ENCODE data around the gene TAF11L6.
"Not testable (repeated sequence)": the region's sequence is repeated elsewhere in the genome, so short reads cannot be mapped to it uniquely, and the experiment has no call there.

Gene TAF11L6

DNA sequence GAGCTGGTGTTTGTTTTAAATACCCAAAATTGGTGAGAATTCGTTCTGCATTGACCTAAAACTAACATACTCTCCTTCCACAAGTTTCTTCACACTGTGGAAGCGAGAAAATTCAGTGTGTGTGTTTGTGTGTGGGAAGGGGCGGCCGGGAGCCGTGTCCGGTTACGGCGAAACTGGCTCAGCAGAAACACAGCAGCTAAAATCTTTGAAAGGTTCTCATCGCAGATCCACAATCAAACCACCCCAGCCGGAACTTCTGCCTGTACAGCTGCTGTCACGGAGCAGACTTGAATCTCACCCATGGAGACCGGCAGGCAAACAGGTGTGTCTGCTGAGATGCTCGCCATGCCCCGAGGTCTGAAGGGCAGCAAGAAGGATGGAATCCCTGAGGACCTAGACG is at the start of gene TAF11L6:
TSS of gene TAF11L6 (plus strand) at position 301 of the 400 bp plus-strand sequence.
- not testable (repeated sequence) for DNase-seq (ENCODE audit: low read depth in 2 of 2)

DNA sequence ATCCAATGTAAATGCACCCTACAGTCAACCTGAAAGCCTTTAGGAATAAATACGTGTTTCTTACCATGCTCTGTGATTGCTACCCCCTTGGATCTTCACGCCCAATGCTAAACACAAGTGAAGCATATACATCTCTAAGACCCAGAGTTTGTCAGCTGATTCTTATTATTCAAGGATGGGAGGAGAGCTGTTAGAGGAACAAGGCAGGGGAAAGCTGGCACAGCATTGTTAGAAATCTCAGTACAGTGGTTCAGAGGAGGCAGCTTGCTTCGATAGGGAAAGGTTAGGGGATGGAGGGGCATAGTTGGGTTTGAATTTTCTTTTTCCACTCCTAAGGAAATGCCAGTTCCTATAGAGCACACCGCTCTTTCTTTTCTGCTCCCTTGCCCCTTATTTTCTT is 47.1 kb upstream of the TAF11L6 start:
- DNase-seq (ENCODE audit: low read depth in 2 of 2): no peak

GRCh38 chr5:17482790-17483189 is 45.7 kb upstream of the TAF11L6 start:
- DNase-seq (ENCODE audit: low read depth in 2 of 2): no peak

GRCh38 chr5:17486464-17487173 is 41.9 kb upstream of the TAF11L6 start:
- not testable (repeated sequence) for DNase-seq (ENCODE audit: low read depth in 2 of 2)

GRCh38 chr5:17487174-17487512 is 41.3 kb upstream of the TAF11L6 start:
- no peak for DNase-seq (ENCODE audit: low read depth in 2 of 2)

DNA sequence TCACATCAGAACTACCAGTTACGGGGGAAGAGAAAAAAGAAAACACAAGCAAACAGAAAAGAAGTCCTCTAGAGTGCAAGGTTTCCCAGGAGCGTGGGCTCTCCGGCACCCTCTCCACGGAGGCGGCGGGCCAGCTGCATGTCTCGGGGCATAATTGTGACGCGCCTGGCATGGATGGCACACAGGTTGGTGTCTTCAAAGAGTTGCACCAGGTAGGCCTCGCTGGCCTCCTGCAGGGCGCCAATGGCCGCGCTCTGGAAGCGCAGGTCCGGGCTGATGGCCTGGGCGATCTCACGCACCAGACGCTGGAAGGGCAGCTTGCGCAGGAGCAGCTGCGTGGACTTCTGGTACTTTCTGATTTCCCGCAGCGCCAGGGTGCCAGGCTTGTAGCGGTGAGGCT is 37.2 kb upstream of the TAF11L6 start:
- DNase-seq (ENCODE audit: low read depth in 2 of 2): not testable (repeated sequence)

DNA sequence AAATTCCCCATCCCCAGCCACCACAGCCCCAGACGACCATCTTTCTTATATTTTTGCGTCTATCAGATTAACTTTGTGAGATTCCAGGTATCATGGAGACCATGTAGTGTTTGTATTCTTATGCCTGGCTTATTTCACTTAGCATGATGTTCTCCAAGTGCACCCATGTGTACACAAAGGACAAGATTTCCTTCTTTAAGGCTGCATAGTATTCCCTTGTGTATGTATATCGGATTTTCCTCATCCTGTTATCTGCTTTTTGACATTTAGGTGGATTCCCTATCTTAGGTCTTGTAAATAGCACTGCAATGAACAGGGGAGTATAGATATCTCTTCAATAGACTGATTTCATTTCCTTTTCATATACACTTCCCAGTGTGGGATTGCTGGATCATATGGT is 35.7 kb upstream of the TAF11L6 start:
- no peak for DNase-seq (ENCODE audit: low read depth in 2 of 2)

GRCh38 chr5:17497446-17497845 is 31.0 kb upstream of the TAF11L6 start:
- DNase-seq (ENCODE audit: low read depth in 2 of 2): no peak

DNA sequence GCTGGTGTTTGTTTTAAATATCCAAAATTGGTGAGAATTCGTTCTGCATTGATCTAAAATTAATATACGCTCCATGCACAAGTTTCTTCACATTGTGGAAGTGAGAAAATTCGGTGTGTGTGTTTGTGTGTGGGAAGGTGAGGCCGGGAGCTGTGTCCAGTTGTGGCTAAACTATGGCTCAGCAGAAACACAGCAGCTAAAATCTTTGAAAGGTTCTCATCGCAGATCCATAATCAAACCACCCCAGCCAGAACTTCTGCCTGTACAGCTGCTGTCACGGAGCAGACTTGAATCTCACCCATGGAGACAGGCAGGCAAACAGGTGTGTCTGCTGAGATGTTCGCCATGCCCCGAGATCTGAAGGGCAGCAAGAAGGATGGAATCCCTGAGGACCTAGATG is 30.5 kb upstream of the TAF11L6 start, which contains the start of gene TAF11L2:
TSS of gene TAF11L2 (plus strand) at position 301 of the 400 bp plus-strand sequence.
- not testable (repeated sequence) for DNase-seq (ENCODE audit: low read depth in 2 of 2)

- DNase-seq (ENCODE audit: low read depth in 2 of 2): no peak
Measured at GRCh38 chr5:17511775-17512325, 16.6 kb upstream of the TAF11L6 start.

GRCh38 chr5:17517526-17517925 is 10.9 kb upstream of the TAF11L6 start:
- not testable (repeated sequence) for DNase-seq (ENCODE audit: low read depth in 2 of 2)

DNA sequence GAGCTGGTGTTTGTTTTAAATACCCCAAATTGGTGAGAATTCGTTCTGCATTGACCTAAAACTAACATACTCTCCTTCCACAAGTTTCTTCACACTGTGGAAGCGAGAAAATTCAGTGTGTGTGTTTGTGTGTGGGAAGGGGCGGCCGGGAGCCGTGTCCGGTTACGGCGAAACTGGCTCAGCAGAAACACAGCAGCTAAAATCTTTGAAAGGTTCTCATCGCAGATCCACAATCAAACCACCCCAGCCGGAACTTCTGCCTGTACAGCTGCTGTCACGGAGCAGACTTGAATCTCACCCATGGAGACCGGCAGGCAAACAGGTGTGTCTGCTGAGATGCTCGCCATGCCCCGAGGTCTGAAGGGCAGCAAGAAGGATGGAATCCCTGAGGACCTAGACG is 10.4 kb upstream of the TAF11L6 start, which contains the start of gene TAF11L3:
TSS of gene TAF11L3 (plus strand) at position 301 of the 400 bp plus-strand sequence.
- not testable (repeated sequence) for DNase-seq (ENCODE audit: low read depth in 2 of 2)

GRCh38 chr5:17519508-17519907 is 9.0 kb upstream of the TAF11L6 start:
- not testable (repeated sequence) for DNase-seq (ENCODE audit: low read depth in 2 of 2)

- not testable (repeated sequence) for DNase-seq (ENCODE audit: low read depth in 2 of 2)
Measured at GRCh38 chr5:17521501-17521900, 7.0 kb upstream of the TAF11L6 start, which contains the start of gene TAF11L4. Gene TAF11L4 (plus strand): TSS chr5:17521801.

DNA sequence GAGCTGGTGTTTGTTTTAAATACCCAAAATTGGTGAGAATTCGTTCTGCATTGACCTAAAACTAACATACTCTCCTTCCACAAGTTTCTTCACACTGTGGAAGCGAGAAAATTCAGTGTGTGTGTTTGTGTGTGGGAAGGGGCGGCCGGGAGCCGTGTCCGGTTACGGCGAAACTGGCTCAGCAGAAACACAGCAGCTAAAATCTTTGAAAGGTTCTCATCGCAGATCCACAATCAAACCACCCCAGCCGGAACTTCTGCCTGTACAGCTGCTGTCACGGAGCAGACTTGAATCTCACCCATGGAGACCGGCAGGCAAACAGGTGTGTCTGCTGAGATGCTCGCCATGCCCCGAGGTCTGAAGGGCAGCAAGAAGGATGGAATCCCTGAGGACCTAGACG is 3.5 kb upstream of the TAF11L6 start, which contains the start of gene TAF11L5:
TSS of gene TAF11L5 (plus strand) at position 301 of the 400 bp plus-strand sequence.
- not testable (repeated sequence) for DNase-seq (ENCODE audit: low read depth in 2 of 2)

- not testable (repeated sequence) for DNase-seq (ENCODE audit: low read depth in 2 of 2)
Measured at GRCh38 chr5:17526504-17526903, 2.0 kb upstream of the TAF11L6 start.
